ENCODE measurements around the gene CCL24.
A peak's percentile ranks its signal among the peaks of the same experiment; 100 is the strongest.
"Not testable (repeated sequence)": the region's sequence is repeated elsewhere in the genome, so short reads cannot be mapped to it uniquely, and the experiment has no call there.

Gene CCL24

GRCh38 chr7:75779516-75779915 is 34.1 kb downstream of the CCL24 start:
- not testable (repeated sequence) for DNase-seq

- not testable (repeated sequence) for DNase-seq
Measured at GRCh38 chr7:75779035-75779434, 34.6 kb downstream of the CCL24 start.

- no peak for DNase-seq
Measured at GRCh38 chr7:75776295-75776971, 37.2 kb downstream of the CCL24 start.

- not testable (repeated sequence) for DNase-seq
Measured at GRCh38 chr7:75773958-75774357, 39.6 kb downstream of the CCL24 start.

GRCh38 chr7:75772081-75773077 is 41.2 kb downstream of the CCL24 start, which contains the start of gene CCL26:
Gene CCL26, minus strand, starts transcription at chr7:75772211. Its CDS starts 35 bp downstream, at chr7:75772176.
- no peak for DNase-seq

- no peak for DNase-seq
Measured at GRCh38 chr7:75771224-75771623, 42.4 kb downstream of the CCL24 start.

- DNase-seq = peak; percentile 77
Measured at GRCh38 chr7:75762350-75762917, 51.2 kb downstream of the CCL24 start.

GRCh38 chr7:75761801-75762200 is 51.8 kb downstream of the CCL24 start:
- not testable (repeated sequence) for DNase-seq
